Prostate gland (tissue), 2 donors: ENCODE results near the gene CXCR4.

ENCODE experiments used
- POLR2A ChIP-seq: fragments of 450-650 bp; IDR thresholded peaks from one replicate; pipeline ENCODE4 v1.6.1; 2016; ENCODE audit warnings: antibody characterized with exemption, mild to moderate bottlenecking
- POLR2AphosphoS5 ChIP-seq: sonication (generic); formaldehyde crosslinking; IDR thresholded peaks from one replicate; pipeline ENCODE4 v1.6.1; 2017; ENCODE audit warnings: antibody characterized with exemption
- TF ChIP-seq, protein P1 (sequence below), 4 experiments: fragments of 200-600 bp in 2 of 4; fragments of 450-650 bp in 2 of 4; sonication (generic) in 2 of 4; IDR thresholded peaks; 1 replicate in 3 of 4; 2 replicates in 1 of 4; pipeline ENCODE4 v1.5.1; 2016 to 2019; ENCODE audit warnings: antibody characterized with exemption in 4 of 4, mild to moderate bottlenecking in 2 of 4, moderate library complexity in 2 of 4

GRCh38 chr2:136131961-136132824 is 14.2 kb upstream of the CXCR4 start:
- TF ChIP-seq, protein P1, sequence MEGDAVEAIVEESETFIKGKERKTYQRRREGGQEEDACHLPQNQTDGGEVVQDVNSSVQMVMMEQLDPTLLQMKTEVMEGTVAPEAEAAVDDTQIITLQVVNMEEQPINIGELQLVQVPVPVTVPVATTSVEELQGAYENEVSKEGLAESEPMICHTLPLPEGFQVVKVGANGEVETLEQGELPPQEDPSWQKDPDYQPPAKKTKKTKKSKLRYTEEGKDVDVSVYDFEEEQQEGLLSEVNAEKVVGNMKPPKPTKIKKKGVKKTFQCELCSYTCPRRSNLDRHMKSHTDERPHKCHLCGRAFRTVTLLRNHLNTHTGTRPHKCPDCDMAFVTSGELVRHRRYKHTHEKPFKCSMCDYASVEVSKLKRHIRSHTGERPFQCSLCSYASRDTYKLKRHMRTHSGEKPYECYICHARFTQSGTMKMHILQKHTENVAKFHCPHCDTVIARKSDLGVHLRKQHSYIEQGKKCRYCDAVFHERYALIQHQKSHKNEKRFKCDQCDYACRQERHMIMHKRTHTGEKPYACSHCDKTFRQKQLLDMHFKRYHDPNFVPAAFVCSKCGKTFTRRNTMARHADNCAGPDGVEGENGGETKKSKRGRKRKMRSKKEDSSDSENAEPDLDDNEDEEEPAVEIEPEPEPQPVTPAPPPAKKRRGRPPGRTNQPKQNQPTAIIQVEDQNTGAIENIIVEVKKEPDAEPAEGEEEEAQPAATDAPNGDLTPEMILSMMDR (IDR thresholded peaks at IDR 0.05): no peak
- TF ChIP-seq POLR2A (no peak), POLR2AphosphoS5 (no peak)
